NCI-H2107 (cell line): ENCODE results near the gene EYA4.
"Not testable (repeated sequence)": the region's sequence is repeated elsewhere in the genome, so short reads cannot be mapped to it uniquely, and the experiment has no call there.

ENCODE experiments used
- DNase-seq: peaks from one replicate; lab custom pipeline; 2025; lab: John Stamatoyannopoulos, UW

Gene EYA4

DNA sequence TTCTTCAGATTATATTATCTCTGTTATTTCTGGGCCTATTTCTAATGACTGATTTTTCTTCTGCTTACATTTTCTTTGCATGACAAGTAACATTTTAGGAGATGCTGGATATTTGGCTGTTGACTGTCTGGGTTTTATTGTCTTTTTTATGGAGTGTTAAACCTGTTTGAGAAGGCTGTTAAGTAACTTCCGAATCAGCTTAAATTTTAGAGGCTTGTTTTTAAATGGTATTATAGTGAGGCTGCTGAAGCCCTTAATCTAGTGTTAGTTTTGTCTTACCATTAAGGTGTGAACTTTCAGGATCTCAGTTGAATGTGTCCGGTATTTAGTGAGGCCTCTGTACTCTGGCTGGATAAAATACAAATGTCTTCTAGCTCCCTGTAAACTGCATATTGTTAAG lies 109.8 kb downstream of the EYA4 start:
- no peak for DNase-seq

DNA sequence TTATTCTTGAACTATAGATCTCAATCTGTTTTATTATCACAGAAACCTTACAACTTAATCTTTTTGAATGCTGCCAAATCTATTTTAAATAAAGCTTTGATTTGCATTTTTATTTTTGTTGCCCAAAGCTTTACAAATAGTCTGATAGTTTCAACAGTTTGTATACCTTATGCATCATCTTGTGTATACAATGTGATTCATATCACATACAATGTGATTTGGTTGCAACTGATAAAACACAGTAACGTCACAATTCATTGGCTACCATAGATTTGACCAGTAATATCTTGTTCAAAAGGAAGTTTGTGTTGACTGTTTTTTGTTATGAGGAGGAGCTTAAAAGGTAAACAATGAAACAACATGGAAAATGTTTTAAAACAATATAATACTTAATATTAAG lies 110.9 kb downstream of the EYA4 start:
- no peak for DNase-seq

DNA sequence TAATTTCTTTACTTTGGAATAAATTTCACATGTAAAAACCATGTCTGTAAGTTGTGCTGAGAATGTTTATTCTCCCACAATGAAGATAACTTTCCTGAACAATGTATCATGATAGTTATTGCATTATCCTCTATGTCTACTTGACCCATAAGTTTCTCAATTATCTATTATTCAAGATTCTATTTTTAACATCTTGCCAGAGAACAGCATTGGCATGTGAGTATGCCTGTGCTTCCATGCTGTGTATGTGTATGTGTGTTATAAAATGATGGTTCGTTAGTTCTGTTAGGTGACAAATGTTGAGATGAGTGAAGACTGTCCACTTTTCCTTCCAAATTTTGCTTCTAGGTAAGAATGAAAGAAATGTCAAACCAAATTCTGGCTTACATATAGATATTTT lies 111.9 kb downstream of the EYA4 start:
- no peak for DNase-seq

DNA sequence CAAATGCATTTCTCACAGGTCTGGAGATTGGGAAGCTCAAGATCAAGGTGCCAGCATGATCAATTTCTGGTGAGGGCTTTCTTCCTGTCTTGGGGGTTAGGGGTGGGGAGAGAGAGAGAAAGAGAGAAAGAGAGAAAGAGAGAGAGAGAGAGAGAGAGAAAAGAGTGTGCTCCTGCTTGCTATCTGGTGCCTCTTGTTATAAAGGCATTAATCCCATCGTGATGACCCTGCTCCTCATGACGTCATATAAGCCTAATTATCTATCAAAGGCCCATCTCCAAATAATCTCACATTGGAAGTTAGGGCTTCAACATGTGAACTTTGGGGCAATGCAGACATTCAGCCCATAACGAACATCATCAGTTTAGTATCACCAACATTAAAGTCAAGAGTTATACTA lies 114.8 kb downstream of the EYA4 start:
- DNase-seq: no peak

DNA sequence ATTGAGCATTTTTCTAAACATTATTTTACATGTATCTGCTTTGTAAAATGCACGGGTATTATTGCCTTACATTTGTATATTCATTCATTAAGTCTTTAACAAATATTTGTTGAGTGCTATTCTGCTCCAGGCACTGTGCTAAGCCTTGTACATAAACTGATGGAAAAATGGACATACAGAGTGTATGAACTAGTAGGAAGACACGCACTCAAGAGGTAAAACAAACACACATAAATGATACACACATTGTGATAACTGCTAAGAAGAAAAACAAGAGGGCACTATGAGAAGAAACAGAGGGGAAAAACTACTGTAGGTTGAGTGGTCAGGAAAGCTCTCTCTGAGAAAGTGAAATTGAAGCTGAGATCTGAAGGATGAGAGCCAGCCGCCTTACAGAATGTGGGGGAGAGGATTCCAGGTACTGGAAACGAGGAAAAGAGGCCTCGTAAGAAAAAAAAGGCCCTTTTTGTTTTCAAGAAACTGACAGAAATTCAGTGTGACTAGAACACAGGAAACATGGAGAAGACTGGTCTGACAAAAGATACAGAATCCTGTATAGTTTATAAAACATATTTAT lies 117.5 kb downstream of the EYA4 start:
- no peak for DNase-seq

DNA sequence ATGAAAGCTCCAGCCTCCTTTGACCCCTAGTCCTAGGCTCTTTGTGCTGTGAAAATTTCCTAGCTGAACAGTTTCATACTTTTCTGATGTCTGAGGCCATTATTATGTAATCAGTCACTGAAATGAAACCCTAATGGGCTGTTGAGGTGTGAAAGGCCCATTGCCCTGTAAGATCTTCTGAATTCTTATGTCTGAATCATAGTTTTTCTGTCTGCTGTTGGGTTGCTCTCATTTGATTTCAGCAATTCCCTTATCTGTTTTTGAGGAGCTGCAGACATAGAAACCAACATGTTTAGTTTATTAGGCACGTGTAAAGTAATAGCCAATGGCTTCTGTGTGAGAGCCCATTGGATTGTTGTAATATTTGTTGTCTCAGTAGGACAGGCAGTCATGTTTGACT lies 118.1 kb downstream of the EYA4 start:
- DNase-seq: no peak

DNA sequence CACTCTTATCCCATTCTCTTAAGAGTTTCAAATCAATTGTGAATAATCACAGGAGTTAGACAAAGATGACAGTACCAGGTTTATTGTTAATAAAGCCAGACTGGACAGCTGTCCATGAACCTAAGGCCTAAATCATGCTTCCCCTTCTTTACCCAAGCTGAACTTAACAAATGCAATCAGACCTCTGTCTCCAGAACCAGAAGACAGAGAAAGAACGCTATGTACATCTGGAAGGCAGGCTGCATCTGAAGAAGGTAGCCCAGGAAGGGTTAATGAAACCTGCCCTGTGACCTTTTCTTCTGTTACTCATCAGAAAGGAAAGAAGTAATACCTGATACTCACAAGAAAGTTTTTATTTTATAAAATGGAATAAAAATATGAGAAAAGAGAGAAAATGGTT lies 118.6 kb downstream of the EYA4 start:
- no peak for DNase-seq

DNA sequence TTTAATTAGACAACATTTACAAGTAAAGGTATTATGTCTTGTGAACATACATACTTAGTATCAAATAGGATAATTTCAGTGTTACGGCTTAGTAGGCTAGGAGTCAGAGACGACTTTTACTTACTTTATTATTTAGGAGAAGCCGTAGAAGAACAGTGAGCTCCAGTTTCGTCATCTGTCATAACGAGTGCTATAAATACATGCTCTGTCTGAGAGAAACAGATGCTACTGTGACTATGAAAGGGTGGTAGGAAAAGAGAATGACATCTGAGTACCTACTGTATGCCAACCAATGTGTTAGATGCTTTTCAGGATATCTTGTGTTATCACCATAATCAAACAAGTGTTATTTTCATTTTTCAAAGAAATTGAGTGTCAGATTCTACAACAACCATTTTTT lies 119.0 kb downstream of the EYA4 start:
- DNase-seq: no peak

DNA sequence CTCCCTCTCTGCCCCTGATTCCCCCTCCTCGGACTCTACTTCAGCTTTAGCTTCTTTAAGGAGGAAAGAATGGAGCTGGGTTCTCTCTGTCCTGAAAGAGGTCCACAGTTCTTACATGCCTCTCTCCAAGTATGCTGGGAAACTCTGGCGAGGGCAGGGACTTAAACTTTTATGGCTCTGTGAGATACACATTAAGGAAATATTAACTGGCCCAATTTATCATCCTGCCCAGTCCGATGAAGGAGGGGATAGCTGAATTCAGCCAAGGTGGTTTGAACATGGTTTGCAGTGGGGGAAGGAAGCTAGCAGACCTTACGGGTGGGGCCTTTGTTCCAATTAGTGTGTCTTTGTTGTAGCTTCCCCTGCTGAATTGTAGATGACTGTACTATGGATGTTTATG lies 121.7 kb downstream of the EYA4 start:
- no peak for DNase-seq

DNA sequence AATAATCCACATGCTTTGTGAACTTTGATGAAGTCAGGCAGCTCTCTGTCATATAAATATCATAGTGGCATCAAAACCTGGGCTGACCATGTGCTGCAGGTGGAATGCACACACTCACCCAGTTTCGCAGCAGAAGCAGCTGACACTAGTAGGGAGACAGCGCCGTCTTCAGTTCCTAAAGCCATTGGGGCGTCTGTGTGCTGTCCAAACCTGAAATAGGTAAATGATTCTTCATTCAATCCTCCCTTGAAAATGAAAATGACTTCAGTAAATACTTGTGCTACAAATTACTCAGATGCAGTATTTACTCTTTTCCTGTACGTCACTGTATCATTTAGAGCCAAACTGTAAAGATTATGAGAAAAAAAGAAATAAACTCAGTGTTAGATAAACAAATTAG lies 127.5 kb downstream of the EYA4 start:
- peak; percentile 51 for DNase-seq

DNA sequence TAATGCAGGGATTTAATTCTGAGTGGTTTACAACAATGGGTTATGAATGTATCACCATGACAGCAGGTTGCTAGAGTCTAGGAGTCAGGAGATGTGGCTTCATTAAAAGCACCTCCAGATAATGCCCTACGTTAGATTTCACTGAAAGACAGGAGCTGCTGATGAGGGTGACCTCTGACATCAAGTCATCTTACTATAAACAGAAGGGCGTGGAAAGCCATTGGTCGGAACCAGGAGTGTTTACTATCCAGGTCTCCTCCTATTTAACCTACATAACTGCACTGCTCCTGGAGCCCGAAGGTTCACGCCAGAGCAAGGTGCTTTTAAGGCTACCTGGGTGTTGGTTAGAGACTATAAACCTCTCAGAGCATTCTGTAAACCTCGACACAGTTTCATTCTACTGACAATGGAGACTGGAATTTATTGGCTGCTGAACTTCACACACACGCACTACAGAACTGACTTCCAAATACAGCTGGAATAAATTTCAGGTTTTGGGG lies 128.7 kb downstream of the EYA4 start:
- no peak for DNase-seq

DNA sequence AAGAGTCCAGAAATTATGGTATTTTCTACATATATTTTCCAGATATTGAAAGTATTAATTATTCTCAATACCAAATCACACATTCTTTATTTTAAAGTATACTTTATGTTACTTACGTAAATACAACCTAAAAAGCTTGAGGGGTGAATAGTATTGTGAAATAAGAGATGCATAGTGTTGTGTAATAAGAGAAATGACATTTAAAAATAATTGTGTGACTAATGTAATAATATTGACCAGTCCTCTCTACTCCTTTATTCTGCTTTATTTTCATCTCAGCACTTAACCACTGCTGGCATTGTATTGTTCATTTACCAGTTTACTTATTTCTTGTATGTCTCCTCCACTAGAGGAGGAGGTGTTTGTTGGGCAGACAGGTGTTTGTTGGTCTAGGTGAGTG lies 135.6 kb downstream of the EYA4 start:
- DNase-seq: no peak

DNA sequence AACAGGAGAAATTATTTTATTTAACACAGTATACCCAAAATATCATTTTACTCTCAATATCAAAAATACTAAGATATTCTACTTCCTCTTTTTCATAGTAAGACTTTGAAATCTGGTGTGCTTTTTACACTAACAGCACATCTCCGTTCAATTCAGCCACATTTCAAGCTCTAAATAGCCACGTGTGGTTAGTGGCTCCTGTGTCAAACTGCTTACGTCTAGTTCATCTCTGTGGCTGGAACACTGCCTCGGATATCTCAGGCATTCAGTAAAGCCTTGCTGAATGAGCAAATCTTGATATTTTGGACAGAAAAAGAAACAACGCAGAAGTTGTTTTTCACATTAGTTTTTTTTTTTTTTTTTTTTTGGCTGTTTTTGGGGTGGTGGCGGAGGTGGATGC lies 136.1 kb downstream of the EYA4 start:
- DNase-seq: no peak

DNA sequence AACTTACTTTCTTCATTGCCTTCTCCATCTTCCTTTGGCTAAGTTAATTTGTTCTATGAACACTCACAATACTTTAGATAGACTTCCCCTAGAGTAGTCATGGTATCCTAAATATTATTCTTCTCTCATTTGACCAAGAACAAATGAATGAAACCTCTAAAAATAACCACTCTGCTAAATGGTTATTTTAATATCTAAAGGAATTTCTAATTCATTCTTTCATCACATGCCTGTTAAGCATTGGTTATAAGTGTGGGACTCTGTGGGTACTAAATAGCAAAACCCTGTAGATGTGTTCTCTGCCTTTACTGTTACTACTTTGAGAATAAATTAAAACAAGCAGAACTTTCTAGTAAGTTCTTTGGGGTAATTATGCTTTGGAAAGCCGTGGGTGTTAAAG lies 138.9 kb downstream of the EYA4 start:
- no peak for DNase-seq

DNA sequence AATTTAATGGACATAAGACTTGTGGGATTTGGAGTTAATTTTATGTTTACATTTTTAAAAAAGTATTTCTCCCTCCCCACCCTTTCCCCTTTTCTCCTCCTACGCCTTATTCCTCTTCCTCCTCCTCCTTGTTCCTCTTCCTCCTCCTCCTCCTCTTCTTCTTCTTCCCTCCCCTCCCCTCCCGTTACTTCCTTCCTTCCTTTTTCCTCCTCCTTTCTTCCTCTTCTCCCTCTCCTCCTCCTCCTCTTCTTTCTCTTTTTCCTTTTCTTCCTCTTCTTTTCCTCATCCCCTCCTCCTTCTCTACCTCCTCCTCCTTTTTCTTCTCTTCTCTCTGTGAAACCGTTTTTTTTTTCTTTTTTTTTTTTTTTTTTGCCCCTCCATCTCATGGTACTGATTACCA lies 139.6 kb downstream of the EYA4 start:
- DNase-seq: no peak

DNA sequence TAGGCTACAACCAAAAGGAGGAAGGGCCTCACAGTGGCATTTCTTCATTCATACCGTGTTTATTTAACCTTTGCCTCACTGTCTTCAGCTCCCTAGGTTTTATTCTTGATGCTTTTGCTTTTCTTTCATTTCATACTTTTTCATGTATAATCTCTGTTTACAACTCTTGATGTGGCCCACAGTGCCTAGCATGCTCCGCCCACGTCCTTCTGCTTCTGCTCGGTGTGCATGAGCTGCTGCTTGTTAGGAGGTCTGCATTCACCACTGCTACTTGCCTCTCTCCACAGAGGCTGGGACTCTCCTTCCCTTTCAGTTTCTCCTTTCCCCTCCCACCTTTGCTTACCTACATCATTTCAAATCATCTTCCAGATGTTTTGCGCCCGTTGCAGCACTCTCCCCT lies 147.6 kb downstream of the EYA4 start:
- no peak for DNase-seq

DNA sequence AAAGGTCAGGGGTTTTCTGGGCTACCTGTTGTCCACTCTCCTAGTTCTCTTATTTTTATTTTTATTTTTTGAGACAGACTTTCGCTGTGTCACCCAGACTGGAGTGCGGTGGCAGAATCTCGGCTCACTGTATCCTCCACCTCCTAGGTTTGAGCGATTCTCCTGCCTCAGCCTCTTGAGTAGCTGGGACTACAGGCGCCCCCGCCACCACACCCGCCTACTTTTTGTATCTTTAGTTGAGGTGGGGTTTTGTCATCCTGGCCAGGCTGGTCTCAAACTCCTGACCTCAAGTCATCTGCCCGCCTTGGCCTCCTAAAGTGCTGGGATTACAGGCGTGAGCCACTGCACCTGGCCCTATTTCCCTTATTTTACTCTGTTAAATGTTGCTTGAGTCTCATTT lies 149.0 kb downstream of the EYA4 start:
- no peak for DNase-seq

DNA sequence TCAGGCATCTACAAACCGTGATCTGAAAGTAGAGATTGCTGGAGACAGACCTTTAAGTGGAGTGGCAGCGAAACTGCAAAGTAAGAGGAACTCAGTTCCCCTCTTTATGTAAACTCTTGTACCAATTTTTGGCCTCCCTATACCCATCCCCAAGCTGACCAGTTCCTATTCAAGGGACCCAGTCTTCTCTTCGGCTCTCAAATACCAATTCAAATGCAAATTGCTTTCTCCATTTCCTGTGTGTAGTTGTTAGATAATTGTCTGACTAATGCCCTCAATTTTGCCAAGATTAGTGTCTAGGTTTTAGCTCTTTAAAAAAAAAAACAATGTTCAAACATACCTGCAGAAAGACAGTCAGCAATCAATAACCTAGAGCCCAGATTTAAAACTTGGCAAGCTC lies 150.9 kb downstream of the EYA4 start:
- DNase-seq: no peak

DNA sequence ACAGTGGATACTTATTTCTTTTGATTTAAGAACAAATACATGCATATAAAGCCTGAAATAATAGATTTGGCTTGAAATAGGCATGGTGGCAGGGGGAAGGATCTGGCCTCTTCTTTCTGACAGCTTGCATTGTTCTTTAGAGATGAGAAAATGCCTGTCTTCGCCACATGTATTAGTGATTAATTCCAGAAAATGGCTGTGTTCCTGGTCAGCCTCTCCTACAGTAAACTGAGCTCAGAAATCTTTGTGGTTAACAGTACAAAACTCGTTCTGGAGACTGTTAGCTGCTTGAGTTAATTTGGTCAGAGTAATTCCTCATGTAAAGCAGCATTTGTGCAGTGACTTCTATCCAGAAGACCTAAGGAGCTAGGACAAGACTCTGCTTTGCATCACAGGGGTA lies 151.5 kb downstream of the EYA4 start:
- no peak for DNase-seq

DNA sequence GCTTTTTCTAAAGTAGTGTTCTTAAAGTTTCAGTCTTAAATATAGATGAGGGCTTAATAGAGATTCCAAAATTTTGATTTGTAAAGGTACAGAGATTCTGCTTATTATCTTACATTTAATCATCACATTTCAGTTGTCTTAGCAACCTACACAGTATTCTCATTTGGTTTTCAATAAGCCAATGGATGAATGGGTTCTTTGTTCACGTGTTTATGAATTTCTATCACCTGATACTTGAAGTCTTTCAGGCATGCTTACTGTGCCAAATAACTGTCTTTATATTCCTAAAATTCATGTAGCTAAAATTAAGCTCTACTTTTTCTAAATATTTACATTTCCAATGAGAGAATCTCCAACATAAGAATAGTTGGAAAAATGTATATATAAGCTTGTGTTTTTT lies 152.7 kb downstream of the EYA4 start:
- no peak for DNase-seq

DNA sequence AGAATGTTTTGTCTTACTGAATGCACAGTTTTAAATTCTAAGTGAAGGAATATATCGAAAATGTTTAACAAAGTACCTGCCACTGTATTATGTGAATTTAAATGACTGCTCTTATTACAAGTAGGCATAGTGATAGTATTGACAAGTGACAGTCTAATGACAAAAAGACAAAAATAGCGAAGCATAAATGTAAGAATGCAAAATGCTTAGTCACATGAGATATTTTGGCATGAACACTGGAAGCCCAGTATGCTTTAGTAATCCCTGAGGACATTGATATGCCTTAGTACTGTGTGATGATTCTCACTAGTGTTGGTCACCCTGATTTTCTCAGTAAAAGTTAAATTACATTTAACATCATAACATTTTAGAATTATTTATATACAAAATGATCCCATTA lies 153.5 kb downstream of the EYA4 start:
- DNase-seq: no peak

DNA sequence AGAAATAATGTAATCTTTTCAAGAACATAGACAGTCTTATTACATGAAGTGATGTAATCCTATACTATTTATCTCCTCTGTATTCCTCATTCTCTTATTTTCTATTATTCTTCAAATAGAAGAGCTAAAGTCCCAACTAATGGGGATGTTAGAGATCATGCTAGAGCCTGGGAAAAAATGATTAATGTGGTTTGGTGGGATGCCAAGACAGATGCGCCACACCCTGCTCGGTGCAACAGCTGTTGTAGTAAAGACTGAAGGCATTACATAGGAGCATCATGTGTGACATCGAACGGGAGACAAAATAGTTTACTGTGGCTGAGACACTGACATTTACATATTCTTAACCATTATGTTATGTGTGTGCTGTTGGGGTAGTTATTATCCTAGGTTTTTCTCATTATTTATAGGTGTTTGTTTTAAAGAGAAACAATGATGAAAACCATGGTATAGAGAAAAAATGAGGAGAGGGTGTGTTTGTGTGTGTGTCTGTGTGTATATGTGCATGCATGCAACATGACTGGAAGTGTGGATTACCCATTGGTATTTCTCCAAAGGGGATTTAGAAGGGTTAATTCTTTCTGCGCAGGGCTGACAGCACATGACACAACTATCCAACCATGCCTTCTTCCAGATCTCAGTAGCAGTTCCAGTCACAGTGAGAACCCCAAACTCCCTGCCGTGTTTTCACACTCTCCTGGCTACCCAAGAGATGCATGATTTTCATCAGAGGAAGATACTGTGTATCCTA lies 155.3 kb downstream of the EYA4 start:
- no peak for DNase-seq

DNA sequence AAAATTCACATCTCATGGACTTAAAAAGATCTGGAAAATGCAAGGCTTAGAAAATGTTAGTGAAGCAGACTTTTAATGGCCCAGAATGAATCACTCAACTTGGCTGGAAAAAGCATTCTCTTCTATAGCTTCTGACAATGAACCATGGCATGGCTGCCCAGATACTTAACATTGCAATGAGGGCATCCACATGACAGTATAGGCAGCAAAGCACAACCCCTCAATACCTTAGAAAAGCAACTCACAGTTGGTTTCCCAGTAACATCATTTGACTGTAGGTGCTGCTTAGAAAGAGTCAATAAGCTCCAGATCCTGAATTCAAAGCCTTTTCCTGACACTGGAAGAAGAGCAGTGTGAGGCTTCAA lies 155.8 kb downstream of the EYA4 start:
- DNase-seq: no peak

DNA sequence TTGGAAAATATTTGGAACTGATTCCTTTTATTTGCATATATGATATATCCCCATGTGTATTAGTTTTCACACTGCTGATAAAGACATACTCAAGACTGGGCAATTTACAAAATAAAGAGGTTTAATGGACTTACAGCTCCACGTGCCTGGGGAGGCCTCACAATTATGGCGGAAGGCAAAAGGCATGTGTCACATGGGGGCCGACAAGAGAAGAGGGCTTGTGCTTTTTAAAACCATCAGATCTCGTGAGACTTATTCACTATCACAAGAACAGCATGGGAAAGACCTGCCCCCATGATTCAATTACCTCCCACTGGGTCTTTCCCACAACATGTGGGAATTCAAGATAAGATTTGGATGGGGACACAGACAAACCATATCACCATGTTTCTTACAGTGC lies 156.4 kb downstream of the EYA4 start:
- not testable (repeated sequence) for DNase-seq
